ENCODE results near the gene COX7A2L.

The COX7A2L gene

GRCh38 chr2:42321452-42322064, 39.5 kb downstream of the COX7A2L start:
- Histone ChIP-seq H3K9ac (ENCODE audit: low read length) (no peak overlapping the region), H3K36me3 (ENCODE audit: control insufficient read depth in 1 of 2, insufficient read depth in 2 of 2, low read depth in 1 of 2, low read length in 2 of 2) (peaks cover 0 to 58% of the 10 kb centered on the region in 2 experiments), H3K27me3 (ENCODE audit: control insufficient read depth in 1 of 2, insufficient read depth in 1 of 2, low read length in 2 of 2) (no peaks in the 10 kb centered on the region), H2BK15ac (ENCODE audit: low read depth, poor library complexity, severe bottlenecking) (no peak overlapping the region), H2BK12ac (ENCODE audit: low read length in 2 of 2) (no peak overlapping the region), H4K8ac (ENCODE audit: low read length) (no peak overlapping the region), H2BK5ac (ENCODE audit: low read depth, low read length, poor library complexity, severe bottlenecking) (no peak overlapping the region), H2BK120ac (ENCODE audit: low read depth, low read length) (no peak overlapping the region), H3K4me1 (ENCODE audit: control insufficient read depth, insufficient read depth, low read depth, low read length) (no peaks in the 10 kb centered on the region), H3K14ac (ENCODE audit: low read length in 2 of 2) (no peak overlapping the region), H2AK5ac (ENCODE audit: low read length, severe bottlenecking) (no peak overlapping the region), H3K4me3 (ENCODE audit: insufficient read depth in 1 of 2, low read depth in 1 of 2, low read length in 2 of 2) (no peak overlapping the region), H3K18ac (ENCODE audit: low read depth in 1 of 2, low read length in 2 of 2) (no peak overlapping the region), H3K4ac (ENCODE audit: low read depth in 1 of 2, low read length in 2 of 2) (no peak overlapping the region), H3K79me1 (replicated peaks; ENCODE audit: low read length, poor library complexity, severe bottlenecking) (peaks cover 11% of the 10 kb centered on the region), H3K27ac (ENCODE audit: low read length, poor library complexity, severe bottlenecking) (no peak overlapping the region), H2AFZ (ENCODE audit: low read depth, low read length) (no peak overlapping the region), H3K9me3 (ENCODE audit: control insufficient read depth, low read length) (no peaks in the 10 kb centered on the region), H3K23ac (ENCODE audit: low read length in 2 of 2) (no peak overlapping the region), H3K4me2 (ENCODE audit: low read length, poor library complexity, severe bottlenecking) (no peak overlapping the region), H4K91ac (ENCODE audit: low read length) (no peak overlapping the region)
- 100% methylated on average over 1 of the region's 2 CpGs for WGBS
- no peak for DNase-seq

- Histone ChIP-seq H2BK15ac (ENCODE audit: low read depth, poor library complexity, severe bottlenecking) (no peak overlapping the region), H2AFZ (ENCODE audit: low read depth, low read length) (no peak overlapping the region), H4K91ac (ENCODE audit: low read length) (no peak overlapping the region), H3K4me3 (ENCODE audit: insufficient read depth in 1 of 2, low read depth in 1 of 2, low read length in 2 of 2) (no peak overlapping the region), H3K18ac (ENCODE audit: low read depth in 1 of 2, low read length in 2 of 2) (no peak overlapping the region), H3K23ac (ENCODE audit: low read length in 2 of 2) (no peak overlapping the region), H3K79me1 (replicated peaks; ENCODE audit: low read length, poor library complexity, severe bottlenecking) (peaks cover 6% of the 10 kb centered on the region), H3K4me1 (ENCODE audit: control insufficient read depth, insufficient read depth, low read depth, low read length) (no peaks in the 10 kb centered on the region), H4K8ac (ENCODE audit: low read length) (no peak overlapping the region), H3K27me3 (ENCODE audit: control insufficient read depth in 1 of 2, insufficient read depth in 1 of 2, low read length in 2 of 2) (no peaks in the 10 kb centered on the region), H3K14ac (ENCODE audit: low read length in 2 of 2) (no peak overlapping the region), H3K9ac (ENCODE audit: low read length) (no peak overlapping the region), H3K4me2 (ENCODE audit: low read length, poor library complexity, severe bottlenecking) (no peak overlapping the region), H3K9me3 (ENCODE audit: control insufficient read depth, low read length) (no peaks in the 10 kb centered on the region), H2BK12ac (ENCODE audit: low read length in 2 of 2) (no peak overlapping the region), H2BK120ac (ENCODE audit: low read depth, low read length) (no peak overlapping the region), H3K4ac (ENCODE audit: low read depth in 1 of 2, low read length in 2 of 2) (no peak overlapping the region), H3K36me3 (ENCODE audit: control insufficient read depth in 1 of 2, insufficient read depth in 2 of 2, low read depth in 1 of 2, low read length in 2 of 2) (peaks cover 0 to 55% of the 10 kb centered on the region in 2 experiments), H2AK5ac (ENCODE audit: low read length, severe bottlenecking) (no peak overlapping the region), H2BK5ac (ENCODE audit: low read depth, low read length, poor library complexity, severe bottlenecking) (no peak overlapping the region), H3K27ac (ENCODE audit: low read length, poor library complexity, severe bottlenecking) (no peak overlapping the region)
- 97% methylated on average over 5 of the region's 5 CpGs for WGBS
- DNase-seq, result no peak
Observed at GRCh38 chr2:42319265-42319664, 41.8 kb downstream of the COX7A2L start.

- H3K4me3 ChIP-seq (ENCODE audit: insufficient read depth in 1 of 2, low read depth in 1 of 2, low read length in 2 of 2), result no peak overlapping the region
- H3K18ac ChIP-seq (ENCODE audit: low read depth in 1 of 2, low read length in 2 of 2), result no peak overlapping the region
- no peak for DNase-seq
- peaks cover 0 to 60% of the 10 kb centered on the region in 2 experiments for H3K36me3 ChIP-seq (ENCODE audit: control insufficient read depth in 1 of 2, insufficient read depth in 2 of 2, low read depth in 1 of 2, low read length in 2 of 2)
- H3K23ac ChIP-seq (ENCODE audit: low read length in 2 of 2), result no peak overlapping the region
- H2BK5ac ChIP-seq (ENCODE audit: low read depth, low read length, poor library complexity, severe bottlenecking), result no peak overlapping the region
- H2AK5ac ChIP-seq (ENCODE audit: low read length, severe bottlenecking), result no peak overlapping the region
- H3K79me1 ChIP-seq (replicated peaks; ENCODE audit: low read length, poor library complexity, severe bottlenecking), result peaks cover 1% of the 10 kb centered on the region
- H3K14ac ChIP-seq (ENCODE audit: low read length in 2 of 2), result no peak overlapping the region
- H3K4me1 ChIP-seq (ENCODE audit: control insufficient read depth, insufficient read depth, low read depth, low read length), result no peaks in the 10 kb centered on the region
- no peak overlapping the region for H2BK15ac ChIP-seq (ENCODE audit: low read depth, poor library complexity, severe bottlenecking)
- no peak overlapping the region for H2AFZ ChIP-seq (ENCODE audit: low read depth, low read length)
- H4K8ac ChIP-seq (ENCODE audit: low read length), result no peak overlapping the region
- no peak overlapping the region for H2BK12ac ChIP-seq (ENCODE audit: low read length in 2 of 2)
- no peak overlapping the region for H3K4me2 ChIP-seq (ENCODE audit: low read length, poor library complexity, severe bottlenecking)
- no peak overlapping the region for H3K4ac ChIP-seq (ENCODE audit: low read depth in 1 of 2, low read length in 2 of 2)
- H3K27me3 ChIP-seq (ENCODE audit: control insufficient read depth in 1 of 2, insufficient read depth in 1 of 2, low read length in 2 of 2), result no peaks in the 10 kb centered on the region
- no peak overlapping the region for H3K27ac ChIP-seq (ENCODE audit: low read length, poor library complexity, severe bottlenecking)
- no peak overlapping the region for H2BK120ac ChIP-seq (ENCODE audit: low read depth, low read length)
- no peak overlapping the region for H4K91ac ChIP-seq (ENCODE audit: low read length)
- no peak overlapping the region for H3K9ac ChIP-seq (ENCODE audit: low read length)
- no peaks in the 10 kb centered on the region for H3K9me3 ChIP-seq (ENCODE audit: control insufficient read depth, low read length)
Observed at GRCh38 chr2:42317945-42318344, 43.1 kb downstream of the COX7A2L start.

- H3K23ac ChIP-seq (ENCODE audit: low read length in 2 of 2), result no peak overlapping the region
- no peak for DNase-seq
- no peak overlapping the region for H4K91ac ChIP-seq (ENCODE audit: low read length)
- no peak overlapping the region for H2BK5ac ChIP-seq (ENCODE audit: low read depth, low read length, poor library complexity, severe bottlenecking)
- no peak overlapping the region for H2BK120ac ChIP-seq (ENCODE audit: low read depth, low read length)
- no peaks in the 10 kb centered on the region for H3K27me3 ChIP-seq (ENCODE audit: control insufficient read depth in 1 of 2, insufficient read depth in 1 of 2, low read length in 2 of 2)
- H3K9me3 ChIP-seq (ENCODE audit: control insufficient read depth, low read length), result no peaks in the 10 kb centered on the region
- no peak overlapping the region for H3K27ac ChIP-seq (ENCODE audit: low read length, poor library complexity, severe bottlenecking)
- no peak overlapping the region for H2AFZ ChIP-seq (ENCODE audit: low read depth, low read length)
- no peak overlapping the region for H3K14ac ChIP-seq (ENCODE audit: low read length in 2 of 2)
- H4K8ac ChIP-seq (ENCODE audit: low read length), result no peak overlapping the region
- H3K9ac ChIP-seq (ENCODE audit: low read length), result no peak overlapping the region
- WGBS, result over 99% methylated on average over 3 of the region's 3 CpGs
- no peaks in the 10 kb centered on the region for H3K4me1 ChIP-seq (ENCODE audit: control insufficient read depth, insufficient read depth, low read depth, low read length)
- no peak overlapping the region for H3K18ac ChIP-seq (ENCODE audit: low read depth in 1 of 2, low read length in 2 of 2)
- H3K4ac ChIP-seq (ENCODE audit: low read depth in 1 of 2, low read length in 2 of 2), result no peak overlapping the region
- no peak overlapping the region for H3K4me3 ChIP-seq (ENCODE audit: insufficient read depth in 1 of 2, low read depth in 1 of 2, low read length in 2 of 2)
- H2BK15ac ChIP-seq (ENCODE audit: low read depth, poor library complexity, severe bottlenecking), result no peak overlapping the region
- H2BK12ac ChIP-seq (ENCODE audit: low read length in 2 of 2), result no peak overlapping the region
- no peak overlapping the region for H3K4me2 ChIP-seq (ENCODE audit: low read length, poor library complexity, severe bottlenecking)
- peaks cover 0 to 60% of the 10 kb centered on the region in 2 experiments for H3K36me3 ChIP-seq (ENCODE audit: control insufficient read depth in 1 of 2, insufficient read depth in 2 of 2, low read depth in 1 of 2, low read length in 2 of 2)
- H2AK5ac ChIP-seq (ENCODE audit: low read length, severe bottlenecking), result no peak overlapping the region
- H3K79me1 ChIP-seq (replicated peaks; ENCODE audit: low read length, poor library complexity, severe bottlenecking), result peaks cover 1% of the 10 kb centered on the region
Observed at GRCh38 chr2:42317486-42317885, 43.5 kb downstream of the COX7A2L start.
